HG03565 (cell line): Measurements from ENCODE around the gene LTO1.

Experiments
- ATAC-seq: cut with Tn5 transposase; IDR thresholded peaks from one replicate; pipeline ENCODE4 v1.9.1; 2021; ENCODE audit warnings: mild to moderate bottlenecking, moderate library complexity; ENCODE audit not compliant: unreplicated experiment

The LTO1 gene

GRCh38 chr11:69682221-69682620 lies 7.1 kb upstream of the LTO1 start:
- ATAC-seq = no peak

- no peak for ATAC-seq
Observed at GRCh38 chr11:69680688-69681087, 5.5 kb upstream of the LTO1 start.

- no peak for ATAC-seq
Observed at GRCh38 chr11:69677749-69678148, 2.6 kb upstream of the LTO1 start.

- ATAC-seq = no peak
Observed at GRCh38 chr11:69674267-69674885, 777 bp downstream of the LTO1 start.

GRCh38 chr11:69671734-69672465 lies 3.3 kb downstream of the LTO1 start:
- ATAC-seq = no peak

- no peak for ATAC-seq
Observed at GRCh38 chr11:69670158-69670845, 4.9 kb downstream of the LTO1 start.

- ATAC-seq = no peak
Observed at GRCh38 chr11:69669486-69669885, 5.7 kb downstream of the LTO1 start.

GRCh38 chr11:69667619-69668604 lies 7.2 kb downstream of the LTO1 start:
- no peak for ATAC-seq

- ATAC-seq = no peak
Observed at GRCh38 chr11:69666752-69667536, 8.2 kb downstream of the LTO1 start.

GRCh38 chr11:69666261-69666660 lies 8.9 kb downstream of the LTO1 start:
- no peak for ATAC-seq

GRCh38 chr11:69665669-69666068 lies 9.5 kb downstream of the LTO1 start:
- ATAC-seq = no peak

GRCh38 chr11:69664901-69665300 lies 10.3 kb downstream of the LTO1 start:
- ATAC-seq = no peak

GRCh38 chr11:69664103-69664775 lies 10.9 kb downstream of the LTO1 start:
- ATAC-seq = no peak

- no peak for ATAC-seq
Observed at GRCh38 chr11:69663326-69663725, 11.8 kb downstream of the LTO1 start.

GRCh38 chr11:69662806-69663205 lies 12.3 kb downstream of the LTO1 start:
- no peak for ATAC-seq

GRCh38 chr11:69662021-69662698 lies 13.0 kb downstream of the LTO1 start:
- ATAC-seq = no peak

- ATAC-seq = no peak
Observed at GRCh38 chr11:69661413-69661715, 13.8 kb downstream of the LTO1 start.

- no peak for ATAC-seq
Observed at GRCh38 chr11:69660001-69660500, 15.1 kb downstream of the LTO1 start.

- ATAC-seq = no peak
Observed at GRCh38 chr11:69659591-69659990, 15.6 kb downstream of the LTO1 start.
